Midbrain (tissue), 1 donor: ENCODE measurements around the gene PRAMEF1.
"Not testable (repeated sequence)": the region's sequence is repeated elsewhere in the genome, so short reads cannot be mapped to it uniquely, and the experiment has no call there.

Source experiments
- DNase-seq: peaks from one replicate; lab custom pipeline; 2025; lab: John Stamatoyannopoulos, UW

Gene PRAMEF1

DNA sequence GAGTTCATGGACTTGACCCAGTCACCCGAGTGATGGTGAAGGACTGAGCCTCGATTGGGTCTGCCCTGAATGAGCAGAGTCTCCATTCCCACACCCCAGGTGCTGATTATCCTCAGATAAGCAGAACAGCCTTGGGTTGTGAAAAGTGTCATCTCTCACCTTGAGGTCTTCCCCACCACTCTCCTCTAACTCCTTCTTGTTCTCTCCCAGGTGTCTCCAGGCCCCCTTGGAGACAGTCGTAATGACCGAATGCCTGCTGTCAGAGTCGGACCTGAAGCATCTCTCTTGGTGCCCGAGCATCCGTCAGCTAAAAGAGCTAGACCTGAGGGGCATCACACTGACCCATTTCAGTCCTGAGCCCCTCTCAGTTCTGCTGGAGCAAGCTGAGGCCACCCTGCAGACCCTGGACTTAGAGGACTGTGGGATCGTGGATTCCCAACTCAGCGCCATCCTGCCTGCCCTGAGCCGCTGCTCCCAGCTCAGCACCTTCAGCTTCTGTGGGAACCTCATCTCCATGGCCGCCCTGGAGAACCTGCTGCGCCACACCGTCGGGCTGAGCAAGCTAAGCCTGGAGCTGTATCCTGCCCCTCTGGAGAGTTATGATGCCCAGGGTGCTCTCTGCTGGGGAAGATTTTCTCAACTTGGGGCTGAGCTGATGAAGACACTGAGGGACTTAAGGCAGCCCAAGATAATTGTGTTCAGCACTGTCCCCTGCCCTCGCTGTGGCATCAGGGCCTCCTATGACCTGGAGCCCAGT is 14.2 kb upstream of the PRAMEF1 start:
- DNase-seq: no peak

- no peak for DNase-seq
Measured at GRCh38 chr1:12778061-12778460, 13.1 kb upstream of the PRAMEF1 start.

DNA sequence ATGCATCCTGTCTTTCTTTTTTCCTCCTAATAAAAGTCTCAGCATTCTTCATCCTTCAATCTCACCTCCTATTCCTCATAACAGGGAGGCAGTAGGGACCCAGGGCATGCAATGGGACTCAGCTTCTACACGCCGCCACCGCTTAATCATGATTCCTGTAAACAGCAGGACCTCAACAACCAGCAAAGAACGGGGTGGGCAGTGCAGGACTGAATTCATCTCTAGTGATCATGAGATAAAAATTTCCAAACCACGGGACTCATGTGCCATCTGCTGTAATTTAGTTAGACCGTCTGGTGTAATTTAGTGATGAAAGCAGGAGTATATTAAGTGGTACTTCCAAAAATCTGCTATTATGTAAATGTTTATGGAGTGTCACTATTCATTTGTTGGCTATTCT is 12.3 kb upstream of the PRAMEF1 start:
- DNase-seq: no peak

DNA sequence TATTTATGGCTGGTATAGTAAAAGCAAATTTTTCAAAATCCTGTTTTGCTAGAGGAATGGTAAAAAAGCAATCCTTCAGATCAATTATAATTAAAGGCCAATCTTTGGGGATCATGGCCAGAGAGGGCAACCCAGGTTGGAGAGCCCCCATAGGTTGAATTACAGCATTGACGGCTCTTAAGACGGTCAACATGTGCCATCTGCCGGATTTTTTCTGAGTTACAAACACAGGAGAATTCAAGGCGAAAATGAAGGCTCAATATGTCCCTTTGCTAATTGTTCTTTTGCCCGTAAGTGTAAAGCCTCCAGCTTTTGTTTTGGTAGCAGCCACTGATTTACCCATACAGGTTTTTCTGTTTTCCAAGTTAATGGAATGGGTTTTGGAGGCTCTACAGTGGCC is 9.7 kb upstream of the PRAMEF1 start:
- DNase-seq: not testable (repeated sequence)

GRCh38 chr1:12783783-12784182 is 7.4 kb upstream of the PRAMEF1 start:
- not testable (repeated sequence) for DNase-seq

DNA sequence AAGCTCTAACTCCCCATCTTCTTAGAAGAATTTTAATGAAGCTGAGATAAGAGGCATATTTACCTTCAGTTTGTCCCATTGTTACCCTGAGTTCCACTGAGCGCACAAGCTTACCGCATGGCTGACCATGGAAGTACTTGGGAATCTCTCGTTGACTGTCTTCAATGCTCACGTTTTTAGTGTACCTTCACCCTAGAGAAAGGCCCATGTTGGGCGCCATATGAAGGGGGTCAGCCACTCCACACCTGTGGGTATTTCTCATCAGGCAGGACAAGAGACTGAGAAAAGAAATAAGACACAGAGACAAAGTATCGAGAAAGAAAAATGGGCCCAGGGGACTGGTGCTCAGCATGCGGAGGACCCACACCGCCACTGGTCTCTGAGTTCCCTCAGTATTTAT is 6.5 kb upstream of the PRAMEF1 start:
- DNase-seq: not testable (repeated sequence)

DNA sequence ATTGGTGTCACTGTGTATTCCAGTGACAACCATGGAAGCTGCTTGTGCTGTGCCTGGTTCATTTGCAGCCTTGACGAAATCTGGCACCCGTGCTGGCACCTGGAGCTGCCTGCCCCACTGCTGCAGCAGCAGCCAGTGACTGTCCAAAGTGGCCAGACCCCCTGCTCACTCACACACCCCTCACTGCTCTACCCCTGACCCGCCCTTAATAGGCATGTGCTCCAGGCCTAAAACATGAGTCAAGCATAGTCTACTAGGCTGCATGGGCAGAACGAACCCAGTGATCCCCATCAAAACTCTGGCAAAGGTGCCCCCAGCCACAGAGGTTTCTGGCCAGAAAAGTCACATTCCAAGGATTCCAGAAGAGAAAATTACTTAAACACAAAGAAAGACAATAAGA is 7.7 kb downstream of the PRAMEF1 start:
- no peak for DNase-seq

GRCh38 chr1:12799730-12800129 is 8.5 kb downstream of the PRAMEF1 start:
- no peak for DNase-seq

DNA sequence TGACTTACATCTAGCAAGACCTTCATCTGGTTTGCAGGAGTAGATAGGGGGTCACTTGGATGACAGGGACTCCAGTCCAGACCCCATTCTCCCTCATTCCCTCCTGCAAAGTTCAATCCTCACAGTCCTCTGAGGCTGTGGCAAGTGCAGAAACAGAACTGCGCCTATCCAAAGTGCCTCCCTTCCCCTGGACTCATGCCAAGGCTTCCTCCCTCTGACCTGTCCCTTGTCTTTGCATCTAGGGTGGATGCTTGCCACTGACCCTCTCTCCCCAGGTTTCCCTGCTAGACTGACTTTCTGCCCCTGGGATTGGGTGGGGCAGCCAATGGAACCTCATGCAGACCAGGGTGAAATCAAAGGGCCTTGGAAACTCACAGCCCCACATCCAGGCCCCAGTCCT is 18.7 kb downstream of the PRAMEF1 start:
- no peak for DNase-seq

DNA sequence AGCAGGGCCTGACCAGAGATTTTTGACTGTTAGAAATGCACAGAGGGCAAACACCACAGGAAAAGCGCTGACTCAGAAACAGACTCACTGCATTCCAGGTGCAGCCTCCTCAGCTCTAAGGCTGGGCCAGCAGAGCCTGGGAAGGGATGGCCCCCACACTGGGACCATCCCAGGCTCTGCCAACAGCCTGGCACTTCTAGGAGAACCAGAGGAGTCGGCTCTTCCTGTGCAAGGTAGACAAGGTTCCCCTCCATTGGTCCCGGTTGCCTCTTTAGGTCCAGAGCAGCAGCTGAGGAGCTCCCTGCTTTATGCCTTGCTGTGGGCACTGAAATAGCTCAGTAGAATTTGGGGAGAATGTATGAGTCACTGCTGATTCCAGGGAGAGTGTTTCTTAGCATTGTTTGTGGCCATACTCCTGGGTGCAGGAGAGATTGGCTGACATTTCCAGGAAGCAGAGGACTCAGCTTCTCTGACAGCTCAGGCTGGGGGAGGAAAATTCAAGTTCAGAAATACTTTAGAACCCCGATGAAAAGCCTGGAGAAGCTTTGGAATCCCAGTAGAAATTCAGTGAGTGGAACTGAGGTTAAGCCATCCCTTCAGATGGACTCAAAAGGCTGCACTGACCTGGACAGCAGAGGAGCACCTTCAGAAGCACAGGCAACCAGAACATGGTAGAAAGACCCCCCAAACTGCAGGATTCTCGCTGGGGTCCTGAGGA is 19.7 kb downstream of the PRAMEF1 start:
- DNase-seq: no peak

DNA sequence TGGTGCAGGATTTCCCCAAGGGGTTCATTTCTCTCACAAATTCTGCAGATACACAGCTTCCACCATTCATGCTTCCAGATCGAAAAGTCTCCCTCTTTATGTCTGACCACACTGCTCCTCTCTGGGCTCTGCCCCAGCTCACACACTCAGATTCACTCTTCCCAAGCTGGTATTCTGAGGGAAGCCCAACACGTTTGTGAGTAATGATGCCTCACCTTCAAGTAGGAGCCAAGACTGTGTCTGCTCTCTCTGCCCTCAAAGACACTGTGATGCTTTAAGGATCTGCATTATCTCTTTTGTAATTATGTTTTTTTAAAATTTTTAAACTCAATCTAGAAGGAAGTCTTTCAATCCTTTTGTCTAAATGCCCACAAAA is 20.2 kb downstream of the PRAMEF1 start:
- no peak for DNase-seq

- DNase-seq: not testable (repeated sequence)
Measured at GRCh38 chr1:12819061-12819460, 27.9 kb downstream of the PRAMEF1 start.

GRCh38 chr1:12831310-12831709 is 40.1 kb downstream of the PRAMEF1 start, which contains the start of gene PRAMEF11:
TSS of gene PRAMEF11 (minus strand) at chr1:12831410. CDS start at chr1:12828789, 2,621 bp downstream.
- DNase-seq: not testable (repeated sequence)

- DNase-seq: not testable (repeated sequence)
Measured at GRCh38 chr1:12833251-12833650, 42.1 kb downstream of the PRAMEF1 start.
